Heart right ventricle (tissue), 16 donors: ENCODE measurements around the gene PAIP2B. TPM values are rescaled to one million over a fixed set of nuclear protein-coding genes. Genes with fewer than 3 reads are reported as not detected.

ENCODE experiments used
- ATAC-seq, 8 donors: fragments of 200-7000 bp; cut with Tn5 transposase; one replicate each; pipeline ENCODE4 v1.9.1; 2020; ENCODE audit warnings: mild to moderate bottlenecking in 8 of 8, moderate library complexity in 8 of 8, moderate number of reproducible peaks in 1 of 8
- DNase-seq, 2 donors: peaks; one replicate each; pipeline ENCODE4 v3.0.0-alpha.2; 2020
- H3K27ac ChIP-seq, 10 donors: fragments of 200-600 bp; sonication (generic) in 2 of 10; one replicate each; pipeline versions ENCODE4 v1.5.0 to v1.8.0; 2020 to 2022; ENCODE audit warnings: mild to moderate bottlenecking in 3 of 10
- H3K27me3 ChIP-seq, 7 donors: fragments of 200-600 bp; one replicate each; pipeline ENCODE4 v1.8.0; 2021 to 2022; ENCODE audit warnings: mild to moderate bottlenecking in 2 of 7
- H3K36me3 ChIP-seq, 9 donors: fragments of 200-600 bp; sonication (generic) in 1 of 9; one replicate each; pipeline versions ENCODE4 v1.5.0 to v1.8.0; 2020 to 2022; ENCODE audit warnings: mild to moderate bottlenecking in 2 of 9
- H3K4me1 ChIP-seq, 9 donors: fragments of 200-600 bp; sonication (generic) in 1 of 9; one replicate each; pipeline versions ENCODE4 v1.5.0 to v1.8.0; 2020 to 2022; ENCODE audit warnings: mild to moderate bottlenecking in 4 of 9
- H3K4me3 ChIP-seq, 10 donors: fragments of 200-600 bp; sonication (generic) in 2 of 10; one replicate each; pipeline versions ENCODE4 v1.5.0 to v1.8.0; 2020 to 2022; ENCODE audit warnings: mild to moderate bottlenecking in 7 of 10, moderate library complexity in 2 of 10
- H3K9me3 ChIP-seq, 11 donors: fragments of 200-600 bp in 10 of 11; sonication (generic) in 2 of 11; one replicate each; pipeline versions ENCODE4 v1.5.0 to v1.8.0; 2013 to 2022; ENCODE audit warnings: mild to moderate bottlenecking in 2 of 11, control low read depth in 1 of 11, moderate library complexity in 1 of 11
- CTCF ChIP-seq, 9 donors: fragments of 200-600 bp; sonication (generic) in 2 of 9; IDR thresholded peaks; one replicate each; pipeline versions ENCODE4 v1.5.0 to v1.8.0; 2021 to 2022; ENCODE audit warnings: antibody characterized with exemption in 9 of 9, mild to moderate bottlenecking in 5 of 9, moderate library complexity in 1 of 9
- WGBS, 2 donors: extraction: QIAGEN DNeasy Blood & Tissue Kit; methylation state at CpG; one replicate each; pipeline ENCODE4 v1.1.7; 2013; ENCODE audit warnings: inconsistent platforms in 1 of 2; 5-methylcytosine and 5-hydroxymethylcytosine counted together
- intact Hi-C, 10 donors: fragments of 100-400 bp; cut with DNase I; formaldehyde crosslinking; loops; one replicate each; pipeline versions ENCODE4 v1.11.1 to v1.14.2; 2022
- long read RNA-seq, 3 donors: library from polyadenylated mRNA; unstranded; transcript quantifications; one replicate each; pipeline ENCODE4 v2.0.0, GENCODE V29; 2020 to 2021
- polyA plus RNA-seq, 2 donors: library from polyadenylated mRNA; stranded (reverse); fragments of 200-250 nt; gene quantifications; one replicate each; pipeline ENCODE4 v1.2.3, GENCODE V29; 2013
- total RNA-seq, 10 donors: library from RNA; stranded (reverse); fragmentation: NEBNext Ultra II Directional in 3 of 10; extraction: Animal tissue kit (Norgen Biotek cat#: 25700) in 3 of 10; gene quantifications; one replicate each; pipeline versions ENCODE4 v1.2.1 to v1.2.4, GENCODE V29; 2021 to 2023
- donor health status: Arrhythmogenic right ventricular cardiomyopathy.
- donor health status: ischemic (EF 13 %, LVEDD 7.1; RV severe dilation, severe dysfunction).
- donor health status: healthy with polysubstance abuse.
- donor health status: DM: no; HTN: yes; CAD: no.
- donor health status: DM: no; HTN: no; CAD: no.
- donor health status: ischemic (EF 25% LVEDD 6.9; RV normal size, moderate dysfunction).
- donor health status: ischemic (EF 25% LVEDD 5.7; RV mildly dilated, moderate dysfunction).
- donor health status: healthy.
- donor health status: DM: yes; HTN: yes; CAD: no.
- donor health status: Ischemic cardiomyopathy.
- donor health status: ischemic (EF 35%, LVEDD 5.7; RV mildly dilated, moderate dysfunction).
- donor health status: nonischemic (EF 11% LVEDD 7.7; RV severe dilation, severe dysfunction).
- donor health status: DM: yes; HTN: yes; CAD: no.
- donor health status: PGD.
- donor health status: ischemic (EF 29% LVEDD 5.4; RV normal size, mild dysfunction).
- donor health status: nonischemic (EF 23%, LVEDD 6.1; RV moderate dilation, normal function).

Gene PAIP2B
- total RNA-seq (100 to 1,000 TPM in 1 of 10 donors, 10 to 100 TPM in 9; 45.9 to 108 (median 61.1) TPM), polyA plus RNA-seq (10 to 100 TPM in 1 of 2 donors, 1 to 10 TPM in 1; 7.2 to 13.7 TPM)
- long read RNA-seq, donor 1, full-length matches to known transcripts = 7 of 33 reads
- long read RNA-seq, donor 1, partial matches to known transcripts = 0 of 33 reads
- long read RNA-seq, donor 1, other reads (novel, unspliced or antisense) = 26 of 33 reads
- long read RNA-seq, donor 2, full-length matches to known transcripts = 8 of 28 reads
- long read RNA-seq, donor 2, partial matches to known transcripts = 0 of 28 reads
- long read RNA-seq, donor 2, other reads (novel, unspliced or antisense) = 20 of 28 reads
- long read RNA-seq, donor 3, full-length matches to known transcripts = 5 of 57 reads
- long read RNA-seq, donor 3, partial matches to known transcripts = 0 of 57 reads
- long read RNA-seq, donor 3, other reads (novel, unspliced or antisense) = 52 of 57 reads

- TF ChIP-seq CTCF (IDR thresholded peaks at IDR 0.05) = peak in 1 of 9 donors; percentile 5
- DNase-seq (peak; percentile 98 to 99), ATAC-seq (peak; percentile 93 to 99 (median 96))
- no peaks in the 10 kb centered on the region for H3K9me3 ChIP-seq
- H3K4me3 ChIP-seq = peak within 1 kb of the TSS; percentile 49 to 94 (median 84)
- peaks cover 0 to 5% (median 0%) of the 10 kb centered on the region in 7 donors for H3K27me3 ChIP-seq
- WGBS, 2 donors = 0% methylated on average over 30 of the region's 30 CpGs
- H3K4me1 ChIP-seq = peaks cover 0 to 19% (median 6%) of the 10 kb centered on the region in 9 donors
- peak within 1 kb of the TSS; percentile 51 to 95 (median 90) for H3K27ac ChIP-seq
- intact Hi-C loops = loop anchor here in 8 of 10 donors (1.0 to 10.0 kb wide), 10 partner anchors 16 to 288 kb away; partner anchors contain the start of gene ZNF638 (in 3 of the 8)
- no peaks in the 10 kb centered on the region for H3K36me3 ChIP-seq
These were observed at the start of gene PAIP2B for GRCh38 chr2:71226965-71227560. Gene PAIP2B (minus strand): TSS chr2:71227103. CDS start chr2:71202589, 24,514 bp downstream.

- H3K27ac ChIP-seq = peak overlapping the region in 7 of 10 donors; percentile 88 to 93 (median 90)
- DNase-seq = no peak
These were observed 49.0 kb upstream of the PAIP2B start for GRCh38 chr2:71275939-71276310.

GRCh38 chr2:71269511-71270090 lies 42.7 kb upstream of the PAIP2B start:
- H3K9me3 ChIP-seq = no peaks in the 10 kb centered on the region

More at GRCh38 chr2:71275939-71276310, 49.0 kb upstream of the PAIP2B start:
- WGBS, 2 donors = 38 to 42% methylated on average over 8 of the region's 8 CpGs
- no peak for TF ChIP-seq CTCF (IDR thresholded peaks at IDR 0.05)
- H3K36me3 ChIP-seq = no peaks in the 10 kb centered on the region
- peaks cover 0 to 39% (median 0%) of the 10 kb centered on the region in 7 donors for H3K27me3 ChIP-seq
- H3K4me3 ChIP-seq = peak overlapping the region in 8 of 10 donors; percentile 55 to 73 (median 68)
- H3K4me1 ChIP-seq = peaks cover 0 to 48% (median 16%) of the 10 kb centered on the region in 9 donors
- H3K9me3 ChIP-seq = no peaks in the 10 kb centered on the region
- intact Hi-C loops = loop anchor here in 9 of 10 donors (2.0 to 5.0 kb wide), 5 partner anchors 34 to 56 kb away; partner anchors contain the start of genes PAIP2B (in 7 of the 9) and ZNF638 (in 3 of the 9)
- peak in 1 of 8 donors; percentile 2 for ATAC-seq

More at GRCh38 chr2:71269511-71270090, 42.7 kb upstream of the PAIP2B start:
- TF ChIP-seq CTCF (IDR thresholded peaks at IDR 0.05) = no peak
- Histone ChIP-seq H3K36me3 (no peaks in the 10 kb centered on the region), H3K27ac (no peak overlapping the region), H3K4me1 (no peaks in the 10 kb centered on the region), H3K4me3 (no peak overlapping the region), H3K27me3 (peaks cover 0 to 25% (median 5%) of the 10 kb centered on the region in 7 donors)
- ATAC-seq (no peak), DNase-seq (no peak)
- 86 to 93% methylated on average over 9 of the region's 9 CpGs for WGBS, 2 donors
- intact Hi-C loops = no loop called here
